Stimulated activated naive B cell treated with anti-CD40 and anti-IgM and Interleukin-4, amounts not matched to agents 10 μg/mL and 1 μg/mL and 100 μg/mL, for 72 hours (primary cell): Measurements from ENCODE around the gene PRR22.

Source experiments
- ATAC-seq, 2 donors: fragments of 150-1000 bp; cut with Tn5 transposase; replicated peaks; 2 replicates each; pipeline ENCODE4 v1.10.0; 2021; ENCODE audit warnings: moderate library complexity in 1 of 2
- DNase-seq: peaks from one replicate; pipeline ENCODE4 v3.0.0; 2021
- H3K27ac Mint-ChIP-seq: one replicate; pipeline ENCODE4 v1.8.0; 2022; ENCODE audit warnings: mild to moderate bottlenecking, mixed read lengths
- H3K27me3 Mint-ChIP-seq, 2 donors: one replicate each; pipeline ENCODE4 v1.8.0; 2022; ENCODE audit warnings: mixed read lengths in 2 of 2
- H3K36me3 Mint-ChIP-seq, 2 donors: one replicate each; pipeline ENCODE4 v1.8.0; 2022; ENCODE audit warnings: mixed read lengths in 2 of 2, mild to moderate bottlenecking in 1 of 2
- H3K4me1 Mint-ChIP-seq, 2 donors: one replicate each; pipeline ENCODE4 v1.8.0; 2022; ENCODE audit warnings: mixed read lengths in 2 of 2, mild to moderate bottlenecking in 1 of 2
- H3K4me3 Mint-ChIP-seq, 2 donors: one replicate each; pipeline ENCODE4 v1.8.0; 2022; ENCODE audit warnings: mild to moderate bottlenecking in 2 of 2, mixed read lengths in 2 of 2, moderate library complexity in 1 of 2
- H3K9me3 Mint-ChIP-seq, 2 donors: one replicate each; pipeline ENCODE4 v1.8.0; 2022; ENCODE audit warnings: mixed read lengths in 2 of 2, mild to moderate bottlenecking in 1 of 2

Gene PRR22

GRCh38 chr19:5784581-5785147 lies at the start of gene PRR22:
PRR22 (minus strand) TSS chr19:5784746; CDS start chr19:5784660, 86 bp downstream.
- Mint-ChIP-seq H3K4me3 (no peak within 1 kb of the TSS), H3K36me3 (peaks cover 28 to 46% of the 10 kb centered on the region in 2 donors), H3K27ac (no peak within 1 kb of the TSS), H3K4me1 (peaks cover 7 to 16% of the 10 kb centered on the region in 2 donors), H3K27me3 (no peaks in the 10 kb centered on the region), H3K9me3 (no peaks in the 10 kb centered on the region)
- ATAC-seq (no peak), DNase-seq (no peak)

- DNase-seq: no peak
- H3K4me1 Mint-ChIP-seq: peaks cover 5 to 10% of the 10 kb centered on the region in 2 donors
- H3K9me3 Mint-ChIP-seq: no peaks in the 10 kb centered on the region
- no peak for ATAC-seq
- peaks cover 9 to 28% of the 10 kb centered on the region in 2 donors for H3K27me3 Mint-ChIP-seq
- H3K27ac Mint-ChIP-seq: no peak overlapping the region
- peaks cover 6 to 8% of the 10 kb centered on the region in 2 donors for H3K36me3 Mint-ChIP-seq
- no peak overlapping the region for H3K4me3 Mint-ChIP-seq
Measured at GRCh38 chr19:5832527-5833216, 48.1 kb upstream of the PRR22 start.

- H3K27me3 Mint-ChIP-seq: peaks cover 9 to 27% of the 10 kb centered on the region in 2 donors
- H3K4me3 Mint-ChIP-seq: no peak overlapping the region
- peaks cover 6 to 8% of the 10 kb centered on the region in 2 donors for H3K36me3 Mint-ChIP-seq
- no peak for ATAC-seq
- H3K4me1 Mint-ChIP-seq: peaks cover 8 to 14% of the 10 kb centered on the region in 2 donors
- no peaks in the 10 kb centered on the region for H3K9me3 Mint-ChIP-seq
- DNase-seq: no peak
- H3K27ac Mint-ChIP-seq: no peak overlapping the region
Measured at GRCh38 chr19:5832061-5832460, 47.5 kb upstream of the PRR22 start.

- DNase-seq: no peak
- no peaks in the 10 kb centered on the region for H3K9me3 Mint-ChIP-seq
- ATAC-seq: no peak
- no peak overlapping the region for H3K4me3 Mint-ChIP-seq
- no peak overlapping the region for H3K27ac Mint-ChIP-seq
- H3K36me3 Mint-ChIP-seq: peaks cover 6 to 8% of the 10 kb centered on the region in 2 donors
- H3K4me1 Mint-ChIP-seq: peaks cover 15 to 23% of the 10 kb centered on the region in 2 donors
- peaks cover 9 to 32% of the 10 kb centered on the region in 2 donors for H3K27me3 Mint-ChIP-seq
Measured at GRCh38 chr19:5831159-5831558, 46.6 kb upstream of the PRR22 start.

- peaks cover 6 to 8% of the 10 kb centered on the region in 2 donors for H3K36me3 Mint-ChIP-seq
- ATAC-seq (no peak), DNase-seq (no peak)
- peaks cover 9 to 32% of the 10 kb centered on the region in 2 donors for H3K27me3 Mint-ChIP-seq
- H3K4me1 Mint-ChIP-seq: peaks cover 15 to 23% of the 10 kb centered on the region in 2 donors
- H3K27ac Mint-ChIP-seq: no peak overlapping the region
- H3K4me3 Mint-ChIP-seq: peak overlapping the region; percentile 71 to 89
- no peaks in the 10 kb centered on the region for H3K9me3 Mint-ChIP-seq
Measured at GRCh38 chr19:5829567-5830310, 45.2 kb upstream of the PRR22 start.

GRCh38 chr19:5828661-5829566 lies 44.4 kb upstream of the PRR22 start:
- H3K36me3 Mint-ChIP-seq: peaks cover 6 to 8% of the 10 kb centered on the region in 2 donors
- H3K27me3 Mint-ChIP-seq: peaks cover 9 to 32% of the 10 kb centered on the region in 2 donors
- DNase-seq (peak; percentile 42), ATAC-seq (peak in 1 of 2 donors; percentile 9)
- H3K9me3 Mint-ChIP-seq: no peaks in the 10 kb centered on the region
- H3K4me1 Mint-ChIP-seq: peaks cover 15 to 23% of the 10 kb centered on the region in 2 donors
- peak overlapping the region; percentile 89 to 100 for H3K4me3 Mint-ChIP-seq
- H3K27ac Mint-ChIP-seq: peak overlapping the region; percentile 99

- peaks cover 9 to 32% of the 10 kb centered on the region in 2 donors for H3K27me3 Mint-ChIP-seq
- peak; percentile 79 to 83 for ATAC-seq
- DNase-seq: peak; percentile 96
- peak overlapping the region; percentile 89 to 100 for H3K4me3 Mint-ChIP-seq
- H3K4me1 Mint-ChIP-seq: peaks cover 15 to 23% of the 10 kb centered on the region in 2 donors
- H3K9me3 Mint-ChIP-seq: no peaks in the 10 kb centered on the region
- H3K36me3 Mint-ChIP-seq: peaks cover 6 to 8% of the 10 kb centered on the region in 2 donors
- H3K27ac Mint-ChIP-seq: peak overlapping the region; percentile 99
Measured at GRCh38 chr19:5827891-5828660, 43.5 kb upstream of the PRR22 start.

GRCh38 chr19:5827342-5827890 lies 42.9 kb upstream of the PRR22 start:
- Mint-ChIP-seq H3K27ac (peak overlapping the region; percentile 4), H3K27me3 (peaks cover 9 to 28% of the 10 kb centered on the region in 2 donors), H3K36me3 (peaks cover 6 to 8% of the 10 kb centered on the region in 2 donors), H3K4me1 (peaks cover 15 to 23% of the 10 kb centered on the region in 2 donors), H3K9me3 (no peaks in the 10 kb centered on the region), H3K4me3 (peak overlapping the region; percentile 89 to 100)
- ATAC-seq: no peak
- no peak for DNase-seq

GRCh38 chr19:5826531-5827341 lies 42.2 kb upstream of the PRR22 start:
- H3K27me3 Mint-ChIP-seq: peaks cover 9 to 22% of the 10 kb centered on the region in 2 donors
- ATAC-seq: no peak
- peak overlapping the region; percentile 67 for H3K27ac Mint-ChIP-seq
- H3K4me3 Mint-ChIP-seq: peak overlapping the region; percentile 89 to 100
- no peak for DNase-seq
- H3K4me1 Mint-ChIP-seq: peaks cover 15 to 23% of the 10 kb centered on the region in 2 donors
- no peaks in the 10 kb centered on the region for H3K9me3 Mint-ChIP-seq
- peaks cover 6 to 8% of the 10 kb centered on the region in 2 donors for H3K36me3 Mint-ChIP-seq

- Mint-ChIP-seq H3K27ac (no peak overlapping the region), H3K4me1 (peaks cover 14 to 22% of the 10 kb centered on the region in 2 donors), H3K36me3 (peaks cover 4 to 9% of the 10 kb centered on the region in 2 donors), H3K27me3 (peaks cover 11 to 25% of the 10 kb centered on the region in 2 donors), H3K9me3 (no peaks in the 10 kb centered on the region), H3K4me3 (no peak overlapping the region)
- DNase-seq (no peak), ATAC-seq (no peak)
Measured at GRCh38 chr19:5825178-5825577, 40.6 kb upstream of the PRR22 start.

- Mint-ChIP-seq H3K27me3 (peaks cover 8 to 24% of the 10 kb centered on the region in 2 donors), H3K27ac (no peak overlapping the region), H3K36me3 (peaks cover 2 to 6% of the 10 kb centered on the region in 2 donors), H3K4me1 (peaks cover 12 to 19% of the 10 kb centered on the region in 2 donors), H3K4me3 (no peak overlapping the region), H3K9me3 (no peaks in the 10 kb centered on the region)
- ATAC-seq: no peak
- DNase-seq: no peak
Measured at GRCh38 chr19:5824751-5825150, 40.2 kb upstream of the PRR22 start.

- peaks cover 8 to 27% of the 10 kb centered on the region in 2 donors for H3K27me3 Mint-ChIP-seq
- no peak overlapping the region for H3K27ac Mint-ChIP-seq
- H3K36me3 Mint-ChIP-seq: peaks cover 2 to 6% of the 10 kb centered on the region in 2 donors
- ATAC-seq: no peak
- no peak overlapping the region for H3K4me3 Mint-ChIP-seq
- DNase-seq: no peak
- H3K9me3 Mint-ChIP-seq: no peaks in the 10 kb centered on the region
- peaks cover 12 to 19% of the 10 kb centered on the region in 2 donors for H3K4me1 Mint-ChIP-seq
Measured at GRCh38 chr19:5823579-5824281, 39.2 kb upstream of the PRR22 start.
